Activated gamma-delta T cell treated with Interleukin-2 at 50 U/mL for 16 hours (primary cell): Measurements from ENCODE around the gene COL4A1.

Source experiments
- DNase-seq: peaks from one replicate; pipeline ENCODE4 v3.0.0-alpha.2; 2020

The COL4A1 gene

GRCh38 chr13:110231348-110232047, 75.5 kb downstream of the COL4A1 start:
- no peak for DNase-seq

DNA sequence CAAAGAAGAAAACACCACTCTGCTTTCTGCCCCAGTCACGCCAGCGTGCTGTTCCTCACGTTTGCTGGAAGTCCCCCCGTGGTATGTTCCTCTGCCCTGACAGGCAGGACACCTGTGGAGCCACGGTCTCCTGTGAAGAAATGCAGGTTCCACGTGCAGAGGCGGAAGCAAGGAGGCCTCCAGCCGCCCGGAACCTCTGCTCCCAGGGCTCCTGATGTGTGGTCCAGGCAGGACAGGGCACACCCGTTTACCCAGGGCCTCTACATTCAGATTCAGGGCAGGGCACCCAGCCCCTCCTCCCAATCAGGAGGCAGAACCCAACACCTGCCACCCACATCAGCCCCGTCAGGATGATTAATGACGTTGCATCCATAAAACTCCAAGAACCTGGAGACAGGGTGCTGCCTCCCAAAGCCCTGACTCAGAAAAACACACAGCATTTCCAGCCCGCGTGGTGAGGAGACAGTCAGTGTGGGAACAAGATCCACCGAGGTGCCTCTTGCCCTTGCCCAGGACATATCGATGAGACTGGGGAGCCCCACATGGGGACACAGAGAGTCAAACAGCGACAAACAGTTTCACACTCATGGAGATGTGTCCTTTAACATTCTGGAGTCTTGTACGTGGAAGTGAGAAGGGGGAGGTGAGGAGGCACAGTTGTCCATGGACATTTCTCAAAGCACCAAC, 76.2 kb downstream of the COL4A1 start:
- no peak for DNase-seq

DNA sequence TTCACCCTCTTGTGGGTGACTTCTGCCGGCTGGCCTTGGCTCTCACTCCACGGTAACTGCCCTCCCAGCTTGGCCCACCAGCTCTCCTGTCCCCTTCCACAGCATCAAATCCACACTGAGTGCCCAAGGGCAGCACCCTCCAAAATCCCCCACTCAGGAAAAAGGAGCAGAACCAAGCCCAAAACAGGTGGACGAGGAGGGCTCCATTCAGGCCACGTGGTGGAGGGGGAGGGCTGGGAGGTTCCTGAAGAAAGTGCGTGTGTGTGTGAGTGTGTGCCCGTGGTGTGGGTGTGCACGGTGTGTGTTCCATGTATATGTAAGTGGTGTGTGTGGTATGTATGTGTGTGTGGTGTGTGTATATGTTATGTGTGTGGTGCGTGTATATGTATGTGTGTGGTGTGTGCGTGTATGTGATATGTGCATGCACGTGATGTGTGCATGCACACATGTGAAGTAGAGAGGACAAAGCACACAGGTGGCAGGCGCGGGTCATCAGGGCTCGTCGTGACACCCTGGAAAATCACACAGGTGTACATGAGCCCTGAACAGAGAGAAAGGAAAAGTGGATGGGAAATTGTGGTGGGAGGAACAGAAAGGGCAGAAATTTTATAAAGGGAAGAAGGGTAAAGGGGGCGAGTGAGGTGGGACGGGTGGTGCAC, 76.9 kb downstream of the COL4A1 start:
- DNase-seq = no peak

- DNase-seq = no peak
Observed at GRCh38 chr13:110228936-110229904, 77.7 kb downstream of the COL4A1 start.

GRCh38 chr13:110227864-110228643, 78.9 kb downstream of the COL4A1 start:
- DNase-seq = no peak

- DNase-seq = no peak
Observed at GRCh38 chr13:110227416-110227815, 79.5 kb downstream of the COL4A1 start.

- DNase-seq = no peak
Observed at GRCh38 chr13:110225609-110226574, 81.1 kb downstream of the COL4A1 start.

GRCh38 chr13:110225003-110225402, 82.0 kb downstream of the COL4A1 start:
- DNase-seq = no peak

DNA sequence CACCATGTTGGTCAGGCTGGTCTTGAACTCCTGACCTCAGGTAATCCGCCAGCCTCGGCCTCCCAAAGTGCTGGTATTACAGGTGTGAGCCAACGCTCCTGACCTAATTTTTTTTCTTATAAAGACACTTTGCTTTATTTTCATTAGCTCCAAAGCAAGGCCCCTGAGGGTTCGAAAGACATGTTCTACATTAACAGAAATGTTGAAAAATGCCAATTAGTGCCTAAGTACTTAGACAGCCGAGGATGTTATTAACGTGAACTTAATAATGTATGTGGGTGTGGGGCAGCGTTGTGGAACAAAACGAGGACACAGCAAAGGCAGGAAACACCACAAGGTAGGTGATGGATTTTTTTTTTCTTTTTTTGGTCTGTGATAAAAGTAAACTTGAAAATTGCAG, 82.4 kb downstream of the COL4A1 start:
- no peak for DNase-seq

- DNase-seq = no peak
Observed at GRCh38 chr13:110221406-110222117, 85.4 kb downstream of the COL4A1 start.

DNA sequence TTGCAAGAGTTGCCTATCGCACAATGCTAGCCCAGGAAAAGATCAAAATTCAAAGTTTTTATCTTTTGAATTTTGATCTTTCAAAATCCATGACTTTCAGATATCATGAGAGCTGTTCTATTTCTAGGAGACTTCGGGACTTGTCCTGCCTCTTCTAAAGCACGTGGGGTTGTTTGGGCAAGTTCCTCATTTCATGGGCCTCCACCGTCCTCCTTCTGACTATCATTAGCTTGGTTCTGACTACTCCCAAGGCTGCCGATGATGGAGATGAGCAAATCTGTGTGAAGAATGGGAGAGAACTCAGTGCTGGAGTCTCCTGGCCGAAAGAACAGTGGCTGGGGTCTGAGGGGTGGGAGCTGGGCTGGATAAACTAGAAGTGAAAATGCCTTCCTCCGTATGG, 86.5 kb downstream of the COL4A1 start:
- no peak for DNase-seq

GRCh38 chr13:110218581-110219201, 88.3 kb downstream of the COL4A1 start:
- no peak for DNase-seq

GRCh38 chr13:110217811-110218210, 89.1 kb downstream of the COL4A1 start:
- no peak for DNase-seq

DNA sequence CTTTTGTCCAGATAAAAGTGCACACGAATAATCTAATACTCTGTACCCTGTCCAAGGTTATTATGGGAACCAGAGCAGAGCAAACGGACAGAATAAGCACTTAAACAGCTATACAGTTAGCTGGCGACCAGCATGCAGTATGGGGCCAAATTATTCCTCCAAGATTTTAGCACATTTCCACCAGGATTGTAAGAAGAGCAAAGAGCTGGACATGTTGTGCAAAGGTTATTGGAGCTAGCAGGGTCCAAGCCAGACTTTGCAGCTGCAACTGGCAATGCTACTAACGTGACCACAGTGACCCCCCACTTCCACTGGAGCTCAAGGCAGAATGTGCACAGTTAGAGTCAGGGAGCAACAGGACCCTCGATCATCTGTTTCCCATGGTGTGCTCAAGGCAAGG, 89.9 kb downstream of the COL4A1 start:
- DNase-seq = no peak

DNA sequence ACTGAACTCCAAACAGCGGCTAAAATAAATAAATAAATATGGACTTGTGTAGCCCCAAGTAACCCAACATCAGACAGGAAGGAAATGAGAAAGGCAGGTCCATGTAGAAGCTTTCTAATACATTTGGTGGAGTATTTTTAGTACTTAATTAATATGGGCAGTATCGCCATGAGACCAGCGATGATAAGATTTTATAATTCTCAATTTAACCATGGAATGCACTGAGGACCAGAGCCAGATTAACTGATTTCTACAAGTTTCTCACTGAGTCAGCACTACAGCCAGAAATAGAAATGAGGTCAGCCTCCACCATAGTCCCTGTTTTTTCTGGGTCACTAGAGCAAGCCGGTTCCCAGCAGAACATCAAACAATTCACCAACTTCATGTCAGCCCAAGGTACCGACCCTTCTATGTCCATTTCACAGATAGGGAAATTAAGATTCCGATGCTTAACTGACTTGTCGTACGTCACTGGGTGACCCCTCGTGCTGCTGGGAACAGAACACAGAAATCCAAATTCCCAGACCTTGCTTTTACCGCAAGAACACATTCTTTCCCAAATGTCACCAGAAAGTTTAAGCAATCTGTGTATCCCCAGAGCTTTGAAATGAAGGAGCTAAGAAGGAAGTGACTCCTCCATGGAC, 90.4 kb downstream of the COL4A1 start:
- DNase-seq = no peak

DNA sequence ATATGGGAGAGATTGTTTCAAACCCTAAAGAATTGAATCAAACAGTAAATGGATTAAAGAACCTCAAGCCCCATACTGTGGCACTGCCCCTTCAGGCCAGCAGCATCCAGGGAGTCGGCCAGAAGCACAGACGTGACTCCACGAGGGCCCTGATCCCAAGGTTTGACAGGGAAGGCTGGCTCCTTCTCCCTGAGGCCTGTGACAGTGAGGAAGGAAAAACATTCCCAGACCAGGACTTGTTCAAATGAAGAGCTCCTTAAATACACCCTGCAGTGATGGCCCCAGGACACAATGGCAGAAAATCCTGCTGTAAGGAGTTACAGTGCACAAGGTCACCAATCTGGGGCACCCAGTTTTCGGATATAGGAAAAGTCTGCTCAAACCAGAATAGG, 91.0 kb downstream of the COL4A1 start:
- DNase-seq = no peak

- DNase-seq = no peak
Observed at GRCh38 chr13:110215606-110216005, 91.4 kb downstream of the COL4A1 start.

DNA sequence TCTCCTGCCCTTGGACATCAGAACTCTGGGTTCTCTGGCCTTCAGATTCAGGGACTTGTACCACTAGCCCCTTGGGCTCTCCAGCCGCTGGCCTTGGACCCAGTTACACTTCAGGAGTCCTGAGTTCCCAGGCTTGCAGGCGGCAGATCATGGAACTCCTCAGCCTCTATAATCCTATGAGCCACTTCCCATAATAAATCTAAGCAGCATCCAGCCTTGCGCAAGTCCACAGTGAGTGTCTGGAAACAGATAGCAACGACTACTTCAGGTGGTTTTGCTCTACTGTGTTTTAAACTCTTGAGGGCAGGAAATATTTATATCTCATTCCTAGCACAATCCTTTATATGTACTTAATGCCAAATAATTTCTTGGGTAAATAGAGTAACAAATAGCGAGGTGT, 92.3 kb downstream of the COL4A1 start:
- no peak for DNase-seq

DNA sequence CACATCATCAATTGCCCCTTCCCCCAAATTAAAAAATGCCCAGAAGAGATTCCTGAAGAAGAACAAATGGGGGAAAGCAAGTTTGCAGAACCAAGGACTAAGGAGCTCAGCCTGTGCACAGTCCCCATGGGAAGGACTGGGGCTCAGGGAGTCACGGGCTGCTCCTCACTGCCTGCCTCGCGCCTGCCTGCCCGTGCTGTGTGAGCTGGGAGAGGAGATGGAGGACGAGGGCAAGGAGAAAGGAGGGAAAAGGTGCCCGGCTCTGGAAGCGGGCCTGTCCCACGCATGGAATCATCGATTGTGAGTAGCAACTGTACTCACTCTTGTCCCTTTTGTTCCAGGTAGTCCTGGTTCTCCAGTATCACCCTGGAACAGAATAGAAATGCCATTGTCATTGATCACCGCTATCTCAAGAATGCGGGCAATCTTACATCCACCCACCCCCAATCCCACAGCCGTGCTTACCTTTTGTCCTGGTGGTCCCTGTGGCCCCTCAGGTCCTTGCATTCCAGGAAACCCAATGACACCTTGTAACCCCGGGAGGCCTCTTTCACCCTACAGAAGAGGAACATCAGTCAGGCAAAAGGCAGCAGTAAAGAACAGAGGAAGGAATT, 93.4 kb downstream of the COL4A1 start:
- no peak for DNase-seq
